Activated T-cell treated with anti-CD3 and anti-CD28 coated beads for 24 hours (primary cell): ENCODE results near the gene LYRM4.

Experiments used
- DNase-seq: peaks from one replicate; pipeline ENCODE4 v3.0.0-alpha.2; 2020; ENCODE audit warnings: low read depth

LYRM4 gene

DNA sequence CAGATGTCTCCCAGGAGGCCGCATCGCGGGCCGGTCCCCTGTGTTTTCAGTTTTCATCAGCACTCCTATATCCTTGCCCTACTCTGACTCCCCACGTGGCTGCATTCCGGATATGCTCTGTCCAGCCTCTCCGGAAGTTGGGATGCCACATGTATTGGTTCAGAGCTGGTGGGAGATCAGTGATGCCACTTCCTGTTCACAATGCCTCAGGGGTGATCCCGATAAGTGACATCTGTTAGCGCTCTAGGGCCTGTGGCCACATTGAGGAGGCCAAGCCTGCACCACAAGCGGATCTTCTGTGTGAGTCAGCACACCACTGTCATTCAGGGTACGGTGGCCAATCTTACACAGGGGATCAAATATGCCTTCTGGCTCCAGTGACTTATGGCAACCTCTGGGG lies 117.8 kb downstream of the LYRM4 start:
- no peak for DNase-seq

DNA sequence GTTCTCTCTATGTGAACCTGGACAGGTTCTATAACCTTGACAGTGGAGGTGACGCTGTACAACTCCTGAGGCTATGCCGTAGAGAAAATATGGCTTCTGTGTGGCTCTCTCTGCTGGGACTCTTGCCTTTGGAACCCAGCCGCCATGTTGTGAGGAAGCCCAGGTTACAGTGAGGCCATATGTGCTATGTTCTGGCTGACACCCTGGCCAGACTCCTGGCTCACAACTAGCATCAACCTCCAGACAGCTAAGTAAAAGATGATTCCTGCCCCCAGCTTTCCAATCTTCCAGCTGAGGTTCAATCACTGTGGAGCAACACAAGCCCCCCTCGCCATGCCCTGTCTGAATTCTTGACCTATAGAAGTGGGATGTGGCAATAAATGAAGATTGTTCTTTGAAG lies 118.6 kb downstream of the LYRM4 start:
- DNase-seq = no peak

DNA sequence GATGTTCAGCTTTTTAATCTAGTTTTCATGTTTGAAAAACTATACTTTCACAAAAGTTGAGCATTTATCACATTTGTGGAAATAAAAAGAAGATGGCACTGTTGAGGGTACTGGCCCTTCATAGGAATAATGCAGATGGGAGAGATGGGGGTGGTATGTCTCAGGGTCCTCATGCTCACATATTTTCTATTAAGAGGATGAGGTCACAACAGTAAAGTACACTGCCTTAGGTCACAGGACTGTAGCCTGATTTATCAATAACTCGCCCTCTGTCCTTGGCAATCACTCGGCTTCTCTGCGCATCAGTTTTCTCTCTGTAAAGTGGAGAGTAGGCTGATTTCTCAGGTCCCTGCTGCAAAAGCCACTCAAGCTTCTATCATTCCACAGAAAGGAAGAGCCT lies 119.7 kb downstream of the LYRM4 start:
- no peak for DNase-seq

- DNase-seq = no peak
Measured at GRCh38 chr6:5139828-5140771, 120.7 kb downstream of the LYRM4 start.

- no peak for DNase-seq
Measured at GRCh38 chr6:5138995-5139827, 121.5 kb downstream of the LYRM4 start.

DNA sequence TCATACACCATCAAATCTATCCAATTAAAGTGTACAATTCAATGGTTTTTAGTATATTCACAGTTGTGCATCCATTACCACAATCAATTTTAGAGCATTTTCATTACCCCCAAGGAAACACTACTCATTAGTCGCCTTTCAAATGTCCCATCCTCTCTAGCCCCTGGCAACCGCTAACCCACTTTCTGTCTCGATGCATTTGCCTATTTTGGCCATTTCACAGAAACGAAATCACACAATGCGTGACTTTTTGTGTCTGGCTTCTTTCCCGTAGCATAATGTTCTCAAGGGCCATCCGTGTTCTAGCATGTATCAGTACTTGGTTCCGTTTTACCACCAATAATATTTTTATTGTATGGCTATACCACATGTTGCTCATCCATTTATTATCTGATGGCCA lies 123.9 kb downstream of the LYRM4 start:
- no peak for DNase-seq

GRCh38 chr6:5135788-5136376 lies 124.9 kb downstream of the LYRM4 start:
- DNase-seq = peak; percentile 19

- DNase-seq = no peak
Measured at GRCh38 chr6:5133943-5134342, 126.8 kb downstream of the LYRM4 start.

DNA sequence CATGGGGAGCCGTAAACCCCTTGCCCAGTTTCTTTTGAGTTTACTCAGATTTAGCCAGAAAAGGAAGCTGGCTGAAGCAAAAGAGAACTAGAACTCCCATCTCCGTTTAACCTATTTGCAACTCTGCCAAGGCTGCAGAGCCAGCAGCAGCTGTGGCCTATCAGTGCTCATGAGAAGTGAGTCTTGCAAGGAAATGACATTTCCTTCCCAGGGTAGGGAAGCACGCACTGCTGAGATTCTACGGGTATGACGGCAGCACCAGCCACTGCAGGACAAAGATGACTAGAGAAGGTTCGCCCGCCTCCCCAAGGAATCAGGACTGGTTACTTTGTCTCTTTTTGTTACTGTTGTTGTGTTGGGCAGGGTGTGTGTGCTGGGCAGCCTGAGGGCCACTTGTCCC lies 128.0 kb downstream of the LYRM4 start:
- DNase-seq = no peak

GRCh38 chr6:5130135-5130866 lies 130.4 kb downstream of the LYRM4 start:
- no peak for DNase-seq

DNA sequence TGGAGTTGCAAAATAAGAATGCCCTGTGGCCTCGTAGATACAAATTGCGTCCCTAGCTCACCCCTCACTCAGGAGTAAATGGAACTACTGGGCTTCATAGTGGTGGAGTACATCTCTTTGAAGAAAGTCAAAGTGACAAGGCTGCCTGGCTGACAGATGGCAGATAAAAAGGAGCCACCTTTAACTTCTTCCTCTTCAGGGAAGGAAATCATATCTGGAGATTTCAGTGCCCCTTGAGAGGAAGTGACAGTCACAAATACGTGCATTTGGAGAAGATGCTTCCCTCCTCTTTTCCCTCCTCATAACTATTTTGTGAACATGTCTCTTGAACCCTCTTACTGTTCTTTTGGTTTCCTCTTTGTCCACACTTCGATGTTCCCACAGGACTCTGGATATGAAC lies 132.4 kb downstream of the LYRM4 start:
- no peak for DNase-seq

DNA sequence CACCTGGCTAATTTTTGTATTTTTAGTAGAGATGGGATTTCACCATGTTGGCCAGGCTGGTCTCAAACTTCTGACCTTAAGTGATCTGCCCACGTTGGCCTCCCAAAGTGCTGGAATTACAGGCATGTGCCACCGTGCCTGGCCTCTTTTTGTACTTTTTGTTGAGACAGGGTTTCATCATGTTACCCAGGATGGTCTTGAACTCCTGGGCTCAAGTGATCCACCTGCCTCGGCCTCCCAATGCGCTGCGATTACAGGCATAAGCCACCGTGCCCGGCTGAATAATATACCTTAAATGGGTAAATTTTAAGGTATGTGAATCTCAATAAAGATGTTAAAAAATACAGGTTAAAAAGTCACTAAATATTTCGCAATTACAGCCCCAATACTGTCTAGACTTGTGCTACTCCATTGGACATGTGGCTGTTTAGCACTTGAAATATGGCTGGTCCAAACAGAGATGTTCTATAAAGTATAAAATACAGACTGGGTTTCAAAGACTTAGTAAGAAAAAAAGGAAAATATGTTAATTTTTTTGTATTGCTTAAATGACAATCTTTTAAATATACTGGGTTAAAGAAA lies 133.6 kb downstream of the LYRM4 start:
- no peak for DNase-seq

- DNase-seq = no peak
Measured at GRCh38 chr6:5126214-5126613, 134.5 kb downstream of the LYRM4 start.

GRCh38 chr6:5125152-5126006 lies 135.4 kb downstream of the LYRM4 start:
- no peak for DNase-seq

DNA sequence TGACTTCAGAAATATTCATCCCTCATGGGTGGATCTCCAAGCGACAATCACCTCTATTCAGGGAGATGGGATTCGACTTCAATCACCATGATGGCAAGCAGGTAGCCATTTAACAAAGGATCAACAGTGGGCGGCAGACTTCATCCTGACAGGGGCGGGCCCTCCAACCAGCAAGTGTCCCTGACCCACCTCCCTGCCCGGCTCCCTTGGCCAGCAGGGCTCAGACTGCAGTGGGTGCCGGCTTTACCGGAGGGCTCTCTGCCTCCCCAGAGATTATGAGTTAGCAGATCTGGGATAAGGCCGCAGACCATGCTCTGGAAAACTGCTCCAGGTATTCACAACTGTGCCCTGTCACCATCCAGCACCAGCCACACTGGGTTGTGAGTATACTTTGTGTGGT lies 136.2 kb downstream of the LYRM4 start:
- no peak for DNase-seq

DNA sequence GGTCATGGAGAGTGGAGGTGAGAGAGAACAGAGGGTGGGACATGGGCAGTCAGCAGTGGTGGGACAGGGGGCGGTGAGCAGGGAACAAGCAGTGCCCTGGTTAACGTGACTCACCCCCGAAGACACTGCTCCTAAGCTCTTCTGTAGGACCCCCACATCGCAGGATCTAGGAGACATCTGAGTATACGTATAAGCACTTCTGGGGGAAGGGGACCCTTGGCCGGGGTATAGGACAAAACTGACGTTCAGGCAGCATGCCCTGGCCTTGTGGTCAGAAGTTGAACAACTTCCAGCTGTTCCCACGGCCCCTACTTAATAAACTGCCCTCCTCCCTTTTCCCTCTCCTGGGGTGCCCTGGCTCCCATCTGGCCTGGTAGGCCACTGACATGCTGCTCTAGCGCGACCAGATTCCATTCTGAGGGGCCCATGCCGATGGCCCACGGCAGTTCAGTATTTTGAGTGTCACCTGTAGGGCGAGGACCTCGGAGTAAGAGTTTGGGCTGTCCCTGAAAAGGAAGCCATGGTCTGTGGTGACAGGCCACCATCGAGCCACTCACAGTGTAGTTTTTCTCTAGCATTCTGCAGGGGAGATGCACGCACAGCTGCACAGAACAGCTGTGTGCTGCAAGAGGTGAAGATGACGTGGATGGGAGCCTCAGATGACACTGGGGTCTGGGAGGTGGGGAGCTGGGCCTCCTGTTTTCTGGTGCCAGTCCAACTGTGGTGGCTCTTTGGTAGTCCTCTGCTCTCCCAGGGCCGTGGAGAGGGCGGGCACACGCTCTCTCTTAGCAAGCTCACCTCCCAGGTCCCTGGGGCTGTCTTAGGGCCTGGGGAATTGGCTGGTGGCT lies 137.2 kb downstream of the LYRM4 start:
- DNase-seq = no peak

DNA sequence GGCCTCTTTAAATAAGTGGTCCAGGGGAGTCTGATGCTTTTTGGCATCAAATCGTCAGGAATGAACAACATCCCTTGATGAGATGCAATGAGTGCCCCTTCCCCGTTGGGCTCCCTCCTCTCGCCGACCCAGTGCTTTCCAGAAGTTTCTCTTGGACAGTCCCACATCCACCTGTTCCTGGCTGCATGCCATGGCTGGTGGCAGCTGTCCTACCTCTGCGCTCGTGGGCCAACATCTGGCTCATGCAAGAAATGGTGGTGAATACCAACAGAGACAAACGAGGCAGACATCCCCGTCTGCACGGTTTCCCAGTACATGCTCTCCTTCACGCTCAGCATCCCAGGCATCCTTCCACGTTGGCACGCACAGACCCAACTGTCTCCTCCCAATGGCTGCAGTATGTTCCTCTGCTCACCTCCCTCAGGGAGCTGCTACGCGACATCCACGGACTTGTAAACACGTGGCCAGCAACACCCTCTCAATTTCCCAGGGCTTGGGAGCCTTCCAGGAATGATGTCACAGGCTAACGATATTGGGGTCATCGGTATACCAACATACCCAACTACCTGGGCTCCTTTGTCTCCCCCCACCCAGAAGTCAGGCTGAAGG lies 138.1 kb downstream of the LYRM4 start:
- DNase-seq = no peak

DNA sequence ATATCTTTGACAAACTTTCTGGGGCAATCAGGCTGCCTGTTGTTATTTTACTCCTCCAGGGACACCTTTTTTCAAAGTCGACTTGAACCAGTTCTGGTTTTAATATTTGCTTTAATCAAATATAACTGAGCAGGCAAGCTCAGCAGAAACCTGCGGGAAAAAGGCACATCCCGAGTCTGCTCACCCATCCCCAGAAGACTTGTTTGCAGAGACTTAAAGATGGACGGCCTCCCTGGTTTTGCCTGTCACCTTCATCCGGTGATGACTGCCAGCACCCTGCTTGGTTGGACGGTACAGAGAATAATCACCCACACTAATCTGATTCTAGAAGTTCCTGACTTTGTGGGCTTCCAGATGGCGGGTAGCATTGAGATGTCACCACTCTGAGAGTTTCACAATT lies 138.8 kb downstream of the LYRM4 start:
- no peak for DNase-seq

DNA sequence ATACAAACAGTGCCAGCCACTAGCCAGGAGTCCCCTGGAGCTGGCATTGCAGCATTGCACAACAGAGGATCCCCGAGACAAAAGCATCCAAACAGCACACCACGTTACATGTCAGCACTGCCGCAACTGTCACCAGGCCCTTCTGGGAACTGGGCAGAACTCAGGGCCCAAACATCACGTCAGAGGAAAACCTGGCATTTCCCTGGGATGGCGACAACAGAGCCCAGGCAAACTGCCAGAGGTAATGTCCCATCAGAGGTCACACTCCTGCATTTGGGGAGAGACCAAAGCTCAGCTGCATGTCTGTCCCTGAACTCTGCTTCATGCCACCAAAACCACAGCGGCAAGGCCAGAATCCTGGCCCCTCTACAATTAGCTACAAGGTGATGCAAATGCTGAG lies 139.3 kb downstream of the LYRM4 start:
- DNase-seq = no peak
